Measurements from ENCODE around the gene DDA1. TPM values are rescaled to one million over a fixed set of nuclear protein-coding genes. Genes with fewer than 3 reads are reported as not detected.

DDA1 gene
- total and polyA plus RNA-seq, 9 of the 15 experiments (the other 6 are each of a cell fraction or from before 2014, with no cell fraction given), result 1.4 to 83.8 (median 33.8) TPM

- TF ChIP-seq ZNF561 (CRISPR knock-in tag; conservative IDR thresholded peaks at IDR 0.05) (no peak), IRF2 (CRISPR knock-in tag; IDR thresholded peaks at IDR 0.05) (0 out of 2 replicates have a peak, but pooled peaks have one; percentile 25), ZNF232 (CRISPR knock-in tag; IDR thresholded peaks at IDR 0.05) (no peak), NR1H2 (CRISPR knock-in tag; IDR thresholded peaks at IDR 0.05) (no peak), GABPA (tag; conservative IDR thresholded peaks at IDR 0.05; ENCODE audit: low read depth) (no peak), MLLT1 (IDR thresholded peaks at IDR 0.05) (peak in 1 of 2 experiments; percentile 16; a peak in 1 of 4 replicates), RBM14 (IDR thresholded peaks at IDR 0.05; ENCODE audit: borderline replicate concordance, insufficient read depth, low read depth, low read length) (no peak), TARDBP (IDR thresholded peaks at IDR 0.05) (no peak), ELK1 (CRISPR knock-in tag; IDR thresholded peaks at IDR 0.05) (no peak), KLF10 (CRISPR knock-in tag; IDR thresholded peaks at IDR 0.05) (no peak), ATF7 (IDR thresholded peaks at IDR 0.05) (peak; percentile 61; the same call in 1 of the 2 replicates), EZH2 (IDR thresholded peaks at IDR 0.05; ENCODE audit: borderline replicate concordance, low read depth, low read length) (no peak), SIRT6 (IDR thresholded peaks at IDR 0.05; ENCODE audit: low read depth, low read length) (no peak), KDM2B (CRISPR knock-in tag; IDR thresholded peaks at IDR 0.05) (no peak), TRIM24 (IDR thresholded peaks at IDR 0.05) (no peak), ILF3 (IDR thresholded peaks at IDR 0.05; ENCODE audit: borderline replicate concordance) (no peak)
- TF ChIP-seq, protein P1, sequence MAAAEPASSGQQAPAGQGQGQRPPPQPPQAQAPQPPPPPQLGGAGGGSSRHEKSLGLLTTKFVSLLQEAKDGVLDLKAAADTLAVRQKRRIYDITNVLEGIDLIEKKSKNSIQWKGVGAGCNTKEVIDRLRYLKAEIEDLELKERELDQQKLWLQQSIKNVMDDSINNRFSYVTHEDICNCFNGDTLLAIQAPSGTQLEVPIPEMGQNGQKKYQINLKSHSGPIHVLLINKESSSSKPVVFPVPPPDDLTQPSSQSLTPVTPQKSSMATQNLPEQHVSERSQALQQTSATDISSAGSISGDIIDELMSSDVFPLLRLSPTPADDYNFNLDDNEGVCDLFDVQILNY (CRISPR knock-in tag; IDR thresholded peaks at IDR 0.05), result no peak
- TF ChIP-seq, protein P2, sequence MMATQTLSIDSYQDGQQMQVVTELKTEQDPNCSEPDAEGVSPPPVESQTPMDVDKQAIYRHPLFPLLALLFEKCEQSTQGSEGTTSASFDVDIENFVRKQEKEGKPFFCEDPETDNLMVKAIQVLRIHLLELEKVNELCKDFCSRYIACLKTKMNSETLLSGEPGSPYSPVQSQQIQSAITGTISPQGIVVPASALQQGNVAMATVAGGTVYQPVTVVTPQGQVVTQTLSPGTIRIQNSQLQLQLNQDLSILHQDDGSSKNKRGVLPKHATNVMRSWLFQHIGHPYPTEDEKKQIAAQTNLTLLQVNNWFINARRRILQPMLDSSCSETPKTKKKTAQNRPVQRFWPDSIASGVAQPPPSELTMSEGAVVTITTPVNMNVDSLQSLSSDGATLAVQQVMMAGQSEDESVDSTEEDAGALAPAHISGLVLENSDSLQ (IDR thresholded peaks at IDR 0.05), result peak; percentile 87
- TF ChIP-seq, protein P3, sequence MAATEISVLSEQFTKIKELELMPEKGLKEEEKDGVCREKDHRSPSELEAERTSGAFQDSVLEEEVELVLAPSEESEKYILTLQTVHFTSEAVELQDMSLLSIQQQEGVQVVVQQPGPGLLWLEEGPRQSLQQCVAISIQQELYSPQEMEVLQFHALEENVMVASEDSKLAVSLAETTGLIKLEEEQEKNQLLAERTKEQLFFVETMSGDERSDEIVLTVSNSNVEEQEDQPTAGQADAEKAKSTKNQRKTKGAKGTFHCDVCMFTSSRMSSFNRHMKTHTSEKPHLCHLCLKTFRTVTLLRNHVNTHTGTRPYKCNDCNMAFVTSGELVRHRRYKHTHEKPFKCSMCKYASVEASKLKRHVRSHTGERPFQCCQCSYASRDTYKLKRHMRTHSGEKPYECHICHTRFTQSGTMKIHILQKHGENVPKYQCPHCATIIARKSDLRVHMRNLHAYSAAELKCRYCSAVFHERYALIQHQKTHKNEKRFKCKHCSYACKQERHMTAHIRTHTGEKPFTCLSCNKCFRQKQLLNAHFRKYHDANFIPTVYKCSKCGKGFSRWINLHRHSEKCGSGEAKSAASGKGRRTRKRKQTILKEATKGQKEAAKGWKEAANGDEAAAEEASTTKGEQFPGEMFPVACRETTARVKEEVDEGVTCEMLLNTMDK (IDR thresholded peaks at IDR 0.05; ENCODE audit: borderline replicate concordance, insufficient read depth, low read depth, low read length, poor library complexity, severe bottlenecking), result no peak
- TF ChIP-seq, protein P4, sequence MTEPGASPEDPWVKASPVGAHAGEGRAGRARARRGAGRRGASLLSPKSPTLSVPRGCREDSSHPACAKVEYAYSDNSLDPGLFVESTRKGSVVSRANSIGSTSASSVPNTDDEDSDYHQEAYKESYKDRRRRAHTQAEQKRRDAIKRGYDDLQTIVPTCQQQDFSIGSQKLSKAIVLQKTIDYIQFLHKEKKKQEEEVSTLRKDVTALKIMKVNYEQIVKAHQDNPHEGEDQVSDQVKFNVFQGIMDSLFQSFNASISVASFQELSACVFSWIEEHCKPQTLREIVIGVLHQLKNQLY (CRISPR knock-in tag; conservative IDR thresholded peaks at IDR 0.05), result no peak
These were observed 23.6 kb downstream of the DDA1 start (continued) for GRCh38 chr19:17332677-17333581.

All from K562 (cell line).